GM12801 (cell line): Measurements from ENCODE around the gene TAGLN2.

ENCODE experiments used
- CTCF ChIP-seq: IDR thresholded peaks from one replicate; pipeline ENCODE4 v1.5.1; 2011; ENCODE audit warnings: control low read depth; ENCODE audit not compliant: insufficient read length; ENCODE audit errors: extremely low read depth

TAGLN2 gene

GRCh38 chr1:159957824-159958268 lies 32.5 kb upstream of the TAGLN2 start:
- no peak for TF ChIP-seq CTCF

DNA sequence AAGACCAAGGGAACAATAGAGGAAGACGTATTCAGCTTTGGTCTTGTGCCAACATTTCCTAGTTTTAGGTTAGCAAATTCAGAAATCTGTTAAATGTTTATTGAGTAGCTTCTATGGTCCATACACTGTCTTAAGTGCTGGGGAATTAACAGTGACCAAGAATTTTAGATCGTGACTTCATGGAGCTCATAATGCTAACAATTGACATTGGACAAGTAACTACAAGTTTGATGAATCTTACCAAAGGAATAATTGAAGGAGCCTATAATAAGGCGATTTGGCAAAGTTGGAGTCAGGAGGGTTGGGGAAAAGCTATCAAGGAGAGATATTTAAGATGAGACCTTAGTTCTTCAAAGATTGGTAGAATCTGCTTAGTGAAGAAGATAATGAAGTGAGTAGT lies 30.1 kb upstream of the TAGLN2 start:
- TF ChIP-seq CTCF = no peak

DNA sequence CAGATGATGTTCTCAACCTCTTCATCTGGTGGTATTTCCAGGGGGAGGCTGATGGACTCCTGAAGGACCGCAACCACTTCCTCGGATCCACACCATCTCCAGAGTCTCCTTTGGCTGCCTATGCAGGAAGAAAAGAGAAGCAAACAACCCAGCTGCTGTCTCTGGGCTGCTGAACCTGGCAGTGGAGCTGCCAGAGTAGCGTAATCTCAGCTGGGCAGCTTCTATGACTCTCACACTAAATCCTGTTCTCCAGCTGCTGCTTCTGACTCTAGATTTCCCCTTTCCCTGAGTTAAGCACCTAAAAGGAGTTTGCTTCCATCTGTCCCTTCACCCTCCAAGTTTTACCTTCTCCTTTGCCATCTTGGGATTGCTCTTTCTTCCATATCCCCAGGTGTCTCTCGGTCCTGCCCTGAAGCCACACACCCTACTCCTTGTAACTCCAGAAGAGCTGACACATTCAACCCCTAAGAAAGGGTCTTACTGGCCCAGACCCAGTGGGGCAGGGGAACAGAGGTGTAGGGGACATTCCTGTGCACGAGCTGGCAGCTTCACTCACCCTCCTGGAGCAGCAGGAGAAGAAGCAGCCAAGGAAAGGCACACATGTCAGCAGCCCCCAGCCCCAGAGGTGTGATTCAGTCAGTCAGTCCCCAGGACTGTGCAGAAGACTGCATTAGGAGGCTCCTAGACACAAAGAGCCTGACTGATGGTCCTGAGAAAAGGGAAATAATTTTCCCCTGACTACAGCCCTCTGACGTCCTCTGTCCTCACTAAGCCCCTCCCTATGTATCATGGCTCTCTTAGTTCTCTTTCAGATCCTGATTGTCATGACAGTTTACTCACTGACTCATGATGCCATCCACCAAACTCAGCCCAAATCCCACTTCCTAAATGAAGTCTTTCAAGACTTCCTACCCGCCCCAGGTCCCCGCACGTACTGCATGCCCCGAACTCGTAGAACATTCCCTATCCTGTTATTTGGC lies 28.5 kb upstream of the TAGLN2 start, which contains the start of gene SLAMF9:
TSS of gene SLAMF9 (minus strand) at position 702 of the 980 bp plus-strand sequence. CDS start at position 602, 100 bp downstream.
- no peak for TF ChIP-seq CTCF

GRCh38 chr1:159952932-159953331 lies 27.6 kb upstream of the TAGLN2 start:
- no peak for TF ChIP-seq CTCF

- TF ChIP-seq CTCF = no peak
Observed at GRCh38 chr1:159951551-159951950, 26.2 kb upstream of the TAGLN2 start.

- no peak for TF ChIP-seq CTCF
Observed at GRCh38 chr1:159951016-159951415, 25.7 kb upstream of the TAGLN2 start.

DNA sequence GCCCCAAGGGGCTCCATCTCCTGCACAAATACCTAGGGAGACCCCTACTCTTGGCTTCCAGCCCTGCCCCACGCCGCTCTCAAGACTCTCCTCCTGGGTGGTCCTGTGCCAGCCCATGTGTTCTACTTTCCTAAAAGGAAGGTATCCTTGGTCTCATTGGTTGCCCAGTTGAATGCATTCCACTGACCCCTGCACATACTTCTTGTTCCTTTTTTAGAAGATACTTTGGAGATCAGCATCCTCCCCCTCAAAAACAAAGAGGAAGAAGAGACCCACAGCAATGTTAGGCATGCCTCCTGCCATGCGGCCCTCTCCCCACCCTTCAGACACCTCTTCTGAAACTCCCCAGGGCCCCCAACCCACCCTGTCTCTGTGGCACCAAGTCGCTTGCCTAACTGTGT lies 24.7 kb upstream of the TAGLN2 start:
- TF ChIP-seq CTCF = no peak
